ENCODE results near the gene KIZ.
"Not testable (repeated sequence)": the region's sequence is repeated elsewhere in the genome, so short reads cannot be mapped to it uniquely, and the experiment has no call there.

The KIZ gene

GRCh38 chr20:21139881-21140566 lies 14.1 kb downstream of the KIZ start:
- no peak for DNase-seq

GRCh38 chr20:21141825-21142224 lies 15.9 kb downstream of the KIZ start:
- no peak for DNase-seq

GRCh38 chr20:21143194-21143890 lies 17.5 kb downstream of the KIZ start:
- DNase-seq, result no peak

- no peak for DNase-seq
These were observed 19.5 kb downstream of the KIZ start for GRCh38 chr20:21145424-21145823.

- DNase-seq, result no peak
These were observed 20.3 kb downstream of the KIZ start for GRCh38 chr20:21146215-21146614.

GRCh38 chr20:21147593-21147992 lies 21.7 kb downstream of the KIZ start:
- DNase-seq, result no peak

GRCh38 chr20:21149344-21149743 lies 23.5 kb downstream of the KIZ start:
- no peak for DNase-seq

GRCh38 chr20:21151791-21152190 lies 25.9 kb downstream of the KIZ start:
- DNase-seq, result no peak

GRCh38 chr20:21154692-21155091 lies 28.8 kb downstream of the KIZ start:
- no peak for DNase-seq

- DNase-seq, result no peak
These were observed 29.4 kb downstream of the KIZ start for GRCh38 chr20:21155268-21155667.

- no peak for DNase-seq
These were observed 30.4 kb downstream of the KIZ start for GRCh38 chr20:21156266-21156665.

GRCh38 chr20:21157006-21157405 lies 31.1 kb downstream of the KIZ start:
- DNase-seq, result no peak

- no peak for DNase-seq
These were observed 33.9 kb downstream of the KIZ start for GRCh38 chr20:21159658-21160380.

- no peak for DNase-seq
These were observed 36.0 kb downstream of the KIZ start for GRCh38 chr20:21161926-21162325.

- DNase-seq, result no peak
These were observed 36.7 kb downstream of the KIZ start for GRCh38 chr20:21162631-21163030.

- no peak for DNase-seq
These were observed 40.9 kb downstream of the KIZ start for GRCh38 chr20:21166801-21167200.

- DNase-seq, result no peak
These were observed 41.4 kb downstream of the KIZ start for GRCh38 chr20:21167261-21167660.

- DNase-seq, result not testable (repeated sequence)
These were observed 42.2 kb downstream of the KIZ start for GRCh38 chr20:21168061-21168460.

GRCh38 chr20:21172626-21173025 lies 46.7 kb downstream of the KIZ start:
- no peak for DNase-seq

GRCh38 chr20:21173485-21173884 lies 47.6 kb downstream of the KIZ start:
- DNase-seq, result no peak

- no peak for DNase-seq
These were observed 48.8 kb downstream of the KIZ start for GRCh38 chr20:21174516-21175239.

- DNase-seq, result no peak
These were observed 49.6 kb downstream of the KIZ start for GRCh38 chr20:21175433-21175832.

GRCh38 chr20:21177767-21178166 lies 51.9 kb downstream of the KIZ start:
- DNase-seq, result no peak

All from NCI-H1417 (cell line).